Erythroblast (primary cell): ENCODE results near the gene CFAP100.

Source experiments
- GATA1 ChIP-seq: IDR thresholded peaks from 2 replicates; pipeline ENCODE4 v1.6.1; 2011; ENCODE audit warnings: low read depth, mild to moderate bottlenecking, control low read depth, low read length, moderate library complexity
- POLR2A ChIP-seq: IDR thresholded peaks from 2 replicates; pipeline ENCODE4 v1.6.1; 2011; ENCODE audit warnings: mild to moderate bottlenecking, low read length

DNA sequence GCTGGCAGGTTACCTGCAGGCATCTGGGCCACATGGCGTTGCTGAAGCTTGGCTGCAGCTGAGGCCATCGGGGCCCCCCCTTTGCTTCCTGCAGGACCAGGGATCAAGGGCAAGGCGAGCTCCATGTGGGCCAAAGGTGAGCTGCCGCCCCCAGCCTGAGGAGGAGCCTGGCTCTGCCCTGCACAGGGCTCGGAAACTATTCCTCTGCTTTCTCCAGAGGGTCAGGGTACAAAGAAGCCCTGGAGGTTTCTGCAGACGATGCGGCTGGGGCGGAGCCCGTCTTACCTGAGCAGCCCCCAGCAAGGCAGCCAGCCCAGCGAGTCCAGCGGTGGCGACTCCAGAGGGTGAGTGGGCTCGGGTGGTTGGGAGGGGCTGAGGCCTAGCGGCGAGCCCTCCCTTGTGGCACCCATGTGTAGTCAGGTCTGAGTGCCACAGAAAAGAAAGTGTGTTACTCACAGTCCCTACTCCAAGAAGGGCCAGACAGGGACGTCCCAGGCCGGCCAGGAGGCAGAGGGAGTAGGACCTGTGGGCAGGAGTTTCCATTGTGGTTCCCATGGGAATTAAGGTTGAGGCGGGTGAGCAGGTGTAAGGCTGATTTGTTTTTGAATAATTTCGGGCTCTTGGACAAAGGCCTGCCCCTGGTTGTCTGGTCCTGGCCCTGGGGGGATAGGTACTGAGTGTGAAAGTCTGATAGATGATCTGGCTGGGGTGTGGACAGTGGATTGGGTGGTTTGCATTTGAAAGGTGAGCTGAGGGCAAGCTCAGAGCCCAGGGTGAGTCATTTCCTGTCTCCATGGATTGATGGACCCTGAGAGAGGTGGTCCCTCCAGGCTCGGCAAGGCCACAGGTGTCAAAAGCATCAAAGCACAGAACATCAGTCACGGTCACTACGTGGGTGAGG is 25.4 kb downstream of the CFAP100 start:
- TF ChIP-seq POLR2A (no peak), GATA1 (no peak)
